GM03348 (cell line): ENCODE results near the gene EP400.
"Not testable (repeated sequence)": the region's sequence is repeated elsewhere in the genome, so short reads cannot be mapped to it uniquely, and the experiment has no call there.

ENCODE experiments used
- DNase-seq: peaks from one replicate; pipeline ENCODE4 v3.0.0; 2012; ENCODE audit warnings: low spot score

The EP400 gene

GRCh38 chr12:132045751-132046150 is 96.0 kb downstream of the EP400 start:
- no peak for DNase-seq

GRCh38 chr12:132046561-132046960 is 96.8 kb downstream of the EP400 start:
- DNase-seq: peak; percentile 68

- not testable (repeated sequence) for DNase-seq
Measured at GRCh38 chr12:132047630-132048029, 97.9 kb downstream of the EP400 start.

GRCh38 chr12:132049442-132049841 is 99.7 kb downstream of the EP400 start:
- DNase-seq: no peak

DNA sequence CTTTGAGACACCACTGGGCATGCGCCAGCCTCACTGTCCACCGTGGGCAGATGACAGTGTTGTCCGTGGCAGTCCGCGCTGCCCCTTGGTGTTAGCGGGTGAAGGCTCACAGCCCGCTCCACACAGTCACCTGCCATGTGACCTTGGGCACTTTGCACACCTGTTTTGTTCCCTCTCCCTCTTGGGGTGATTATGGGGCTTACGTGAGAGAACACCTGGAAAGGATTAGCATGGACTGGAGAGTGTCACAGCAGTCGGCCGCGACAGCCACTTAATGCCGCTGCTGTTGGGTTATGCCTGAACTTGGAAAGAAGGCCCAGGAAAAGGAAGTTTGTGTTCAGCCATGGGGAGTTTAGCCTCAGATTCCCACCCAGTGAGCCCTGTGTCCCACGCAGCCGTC is 100.1 kb downstream of the EP400 start:
- DNase-seq: no peak

DNA sequence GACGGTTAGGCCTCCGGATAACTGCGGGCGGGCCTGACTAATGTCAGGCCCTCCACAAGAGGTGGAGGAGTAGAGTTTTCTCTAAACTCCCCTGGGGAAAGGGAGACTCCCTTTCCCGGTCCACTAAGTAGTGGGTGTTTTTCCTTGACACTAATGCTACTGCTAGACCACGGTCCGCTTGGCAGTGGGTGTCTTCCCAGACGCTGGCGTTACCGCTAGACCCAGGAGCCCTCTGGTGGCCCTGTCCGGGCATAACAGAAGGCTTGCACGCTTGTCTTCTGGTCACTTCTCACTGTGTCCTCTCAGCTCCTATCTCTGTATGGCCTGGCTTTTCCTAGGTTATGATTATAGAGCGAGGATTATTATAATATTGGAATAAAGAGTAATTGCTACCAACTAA is 102.0 kb downstream of the EP400 start:
- not testable (repeated sequence) for DNase-seq

DNA sequence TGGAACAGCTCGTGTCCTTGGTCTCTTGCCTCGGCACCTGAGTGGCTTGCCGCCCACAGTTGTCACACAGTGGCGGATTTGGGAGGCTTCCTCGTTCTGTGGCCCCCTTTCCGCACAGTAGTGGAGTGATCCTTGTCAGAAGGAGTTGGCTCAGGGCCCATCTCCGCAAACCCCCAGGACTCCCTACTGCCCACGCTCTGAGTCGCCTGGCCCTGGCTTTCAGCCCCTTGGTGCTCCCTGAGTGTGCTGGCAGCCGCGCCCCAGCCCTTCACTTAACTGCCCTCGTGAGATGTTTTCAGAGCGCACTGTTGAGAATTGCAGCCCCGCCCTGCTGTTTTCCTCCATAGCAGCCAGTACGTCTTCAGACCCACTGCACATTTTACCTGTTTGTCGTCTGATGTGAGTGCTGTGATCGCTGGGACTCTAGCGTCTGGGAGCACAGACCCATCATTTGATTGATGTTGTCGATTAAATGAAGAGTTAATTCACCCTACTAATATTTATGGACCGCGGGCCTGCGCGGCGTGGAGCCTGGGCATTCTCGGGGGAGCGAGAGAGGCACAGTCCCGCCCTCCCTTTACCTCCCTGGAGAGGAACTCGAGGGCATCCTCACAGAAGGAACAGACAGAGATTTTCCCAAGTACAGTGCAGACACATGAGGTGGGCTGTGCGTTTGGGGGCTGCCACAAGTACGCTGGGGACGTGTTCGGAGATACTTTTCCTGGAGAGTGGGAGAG is 102.6 kb downstream of the EP400 start:
- no peak for DNase-seq

DNA sequence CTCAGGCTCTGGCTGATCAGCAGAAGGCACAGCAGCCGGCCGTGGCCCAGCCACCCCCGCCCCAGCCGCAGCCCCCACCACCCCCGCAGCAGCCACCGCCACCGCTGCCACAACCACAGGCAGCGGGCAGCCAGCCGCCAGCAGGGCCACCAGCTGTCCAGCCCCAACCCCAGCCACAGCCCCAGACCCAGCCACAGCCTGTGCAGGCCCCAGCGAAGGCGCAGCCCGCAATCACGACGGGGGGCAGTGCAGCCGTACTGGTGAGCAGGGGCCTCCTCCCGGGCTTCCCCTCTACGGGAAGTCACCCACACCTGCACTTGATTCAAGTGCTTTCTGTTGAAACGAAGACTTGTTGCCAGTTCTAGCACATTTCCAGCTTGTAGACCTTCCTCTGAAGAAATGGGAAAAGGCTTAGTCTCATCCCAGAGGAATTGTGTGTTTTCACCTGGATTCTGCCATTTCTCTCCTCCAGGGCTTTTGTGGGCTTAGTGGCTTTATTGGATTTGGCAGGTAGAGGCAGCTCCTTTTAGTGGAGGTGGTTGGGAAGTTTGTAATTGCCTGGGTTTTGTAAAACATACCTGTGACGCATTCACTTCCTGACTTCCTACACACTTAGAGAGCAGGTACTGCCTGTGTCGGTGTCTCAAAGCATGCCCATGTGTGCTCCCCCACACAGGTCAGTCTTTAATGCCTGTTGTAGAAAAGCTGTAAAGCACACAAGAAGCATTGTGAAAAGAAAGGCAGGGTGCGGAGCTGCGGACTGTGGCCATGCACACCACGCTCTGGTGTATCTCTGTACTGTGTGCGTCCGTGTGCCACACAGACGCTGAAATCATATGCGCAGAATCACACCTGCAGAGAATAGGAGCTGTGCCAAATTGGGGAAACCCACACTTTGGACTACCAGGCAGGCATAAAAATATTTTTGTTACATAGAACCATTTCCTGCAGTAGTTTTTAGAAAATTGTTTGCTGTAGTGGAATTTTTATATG is 103.9 kb downstream of the EP400 start:
- DNase-seq: no peak

DNA sequence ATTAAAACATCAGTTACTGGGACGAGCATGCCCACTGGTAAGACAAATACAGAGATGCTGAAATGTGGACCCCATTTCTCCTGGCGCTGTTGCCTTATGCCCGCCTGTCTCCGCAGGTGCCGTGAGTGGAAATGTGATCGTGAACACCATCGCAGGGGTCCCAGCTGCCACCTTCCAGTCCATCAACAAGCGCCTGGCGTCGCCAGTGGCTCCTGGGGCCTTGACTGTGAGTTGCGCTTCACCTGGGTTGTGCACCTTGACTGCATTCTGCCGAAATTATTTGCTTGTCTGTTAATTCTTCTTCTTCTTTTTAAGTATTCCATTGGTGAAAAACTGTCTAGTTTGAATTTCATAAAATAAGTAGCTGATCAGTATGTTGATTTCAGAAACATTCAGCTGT is 105.2 kb downstream of the EP400 start:
- no peak for DNase-seq

DNA sequence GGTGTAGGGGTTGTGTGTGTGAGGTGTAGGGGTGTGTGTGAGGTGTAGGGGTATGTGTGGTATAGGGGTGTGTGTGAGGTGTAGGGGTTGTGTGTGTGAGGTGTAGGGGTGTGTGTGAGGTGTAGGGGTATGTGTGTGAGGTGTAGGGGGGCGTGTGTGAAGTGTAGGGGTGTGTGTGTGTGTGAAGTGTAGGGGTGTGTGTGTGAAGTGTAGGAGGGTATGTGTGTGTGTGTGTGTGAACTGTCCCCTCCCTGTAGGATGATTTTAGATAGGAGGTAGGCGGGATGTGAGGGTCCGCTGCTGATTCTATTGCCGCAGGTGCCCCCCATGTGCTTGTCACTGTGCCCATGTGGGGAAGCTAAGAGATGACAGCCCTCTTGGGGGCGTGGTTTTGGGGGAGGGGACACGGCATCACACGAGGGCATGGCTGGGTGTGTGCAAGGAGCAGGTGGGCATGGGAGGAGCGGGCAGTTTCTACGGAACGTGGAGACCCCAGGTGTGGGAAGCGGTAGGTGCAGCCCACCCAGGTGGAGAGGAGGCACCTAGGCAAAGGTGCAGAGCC is 105.9 kb downstream of the EP400 start:
- no peak for DNase-seq

DNA sequence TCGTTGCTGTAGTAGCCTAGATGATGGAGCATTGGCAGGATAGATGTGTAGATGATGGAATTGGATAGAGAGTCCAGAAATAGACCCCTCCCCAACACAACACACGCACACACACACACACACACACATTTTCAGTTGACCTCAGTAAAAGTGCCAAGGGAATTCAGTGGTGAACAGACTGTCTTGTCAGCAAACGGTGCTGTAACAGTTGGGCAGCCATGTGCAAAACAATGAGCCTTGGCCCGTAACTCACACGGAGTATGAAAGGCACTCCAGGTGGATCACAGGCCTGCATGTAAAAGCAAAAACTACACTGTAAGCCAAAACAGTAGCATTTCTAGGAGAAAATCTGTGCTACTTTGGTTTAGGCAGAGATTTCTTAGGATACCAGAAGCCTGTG is 106.6 kb downstream of the EP400 start:
- no peak for DNase-seq

DNA sequence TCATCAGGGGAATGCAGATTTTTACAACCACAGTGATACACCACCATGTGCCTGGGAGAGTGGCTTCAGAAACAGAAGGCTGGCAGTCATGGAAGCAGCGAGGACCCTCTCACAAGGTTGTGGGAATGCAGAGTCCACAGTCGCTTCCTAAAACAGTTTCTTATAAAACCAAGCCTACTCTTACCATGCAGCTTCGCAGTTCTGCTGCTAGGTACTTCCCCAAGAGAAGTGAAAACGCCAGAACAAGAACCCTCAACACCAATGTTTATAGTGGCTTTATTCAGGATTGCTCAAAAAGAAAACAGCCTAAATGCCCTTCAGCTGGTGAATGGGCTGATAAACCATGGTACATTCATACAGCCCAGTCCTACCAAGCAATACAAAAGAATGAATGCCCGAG is 107.2 kb downstream of the EP400 start:
- DNase-seq: no peak

DNA sequence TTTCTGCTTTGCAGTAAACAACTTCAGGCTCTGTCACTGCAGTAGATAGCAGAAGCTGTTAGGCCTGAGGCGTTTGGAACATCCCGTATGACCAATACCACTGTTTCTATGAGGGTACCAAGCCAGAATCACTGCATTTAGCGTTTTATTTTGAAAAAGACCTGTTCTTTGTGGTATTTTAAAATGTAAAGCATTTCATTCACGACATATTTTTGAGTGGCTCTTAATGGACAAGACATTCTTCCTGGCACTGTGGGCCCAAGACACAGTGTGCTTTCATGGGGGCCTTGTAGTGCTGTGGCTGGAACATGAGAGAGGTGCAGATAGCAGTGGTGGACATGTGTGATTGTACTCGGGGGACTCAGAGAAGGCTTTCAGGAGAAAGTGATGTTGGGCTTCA is 107.9 kb downstream of the EP400 start:
- DNase-seq: no peak

- no peak for DNase-seq
Measured at GRCh38 chr12:132061197-132061596, 111.5 kb downstream of the EP400 start.

GRCh38 chr12:132061641-132062430 is 112.1 kb downstream of the EP400 start:
- DNase-seq: no peak

DNA sequence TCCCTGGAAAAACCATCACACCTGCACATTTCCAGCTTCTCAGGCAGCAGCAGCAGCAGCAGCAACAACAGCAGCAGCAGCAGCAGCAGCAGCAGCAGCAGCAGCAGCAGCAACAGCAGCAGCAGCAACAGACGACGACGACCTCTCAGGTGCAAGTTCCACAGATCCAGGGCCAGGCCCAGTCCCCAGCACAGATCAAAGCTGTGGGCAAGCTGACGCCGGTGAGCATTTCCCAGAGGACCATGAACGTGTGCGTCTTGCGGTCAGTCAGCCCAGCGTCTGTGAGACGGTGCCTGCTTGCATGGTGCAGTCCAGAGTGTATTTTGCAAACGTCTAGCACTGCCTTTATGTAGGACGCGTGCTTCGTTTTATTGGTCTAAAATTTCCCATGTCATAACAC is 112.7 kb downstream of the EP400 start:
- no peak for DNase-seq

DNA sequence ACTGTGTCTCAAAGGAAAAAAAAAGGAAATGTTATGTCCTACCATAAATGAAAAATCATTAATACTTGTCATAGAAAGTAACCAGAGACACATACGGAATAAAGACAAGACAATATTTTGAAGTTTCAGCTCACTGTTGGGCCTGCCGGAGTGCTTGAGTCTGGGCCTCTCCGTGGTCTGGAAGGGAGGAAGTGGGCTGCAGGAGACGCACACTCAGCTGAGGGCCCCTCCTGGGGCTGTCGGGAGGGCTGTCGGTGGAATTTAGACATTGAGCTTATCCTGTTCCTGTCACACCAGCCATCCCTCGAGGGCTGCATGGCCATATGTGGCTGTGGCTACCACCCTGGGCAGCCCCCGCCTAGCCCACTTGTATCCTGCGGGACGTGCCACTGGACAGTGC is 113.7 kb downstream of the EP400 start:
- no peak for DNase-seq

DNA sequence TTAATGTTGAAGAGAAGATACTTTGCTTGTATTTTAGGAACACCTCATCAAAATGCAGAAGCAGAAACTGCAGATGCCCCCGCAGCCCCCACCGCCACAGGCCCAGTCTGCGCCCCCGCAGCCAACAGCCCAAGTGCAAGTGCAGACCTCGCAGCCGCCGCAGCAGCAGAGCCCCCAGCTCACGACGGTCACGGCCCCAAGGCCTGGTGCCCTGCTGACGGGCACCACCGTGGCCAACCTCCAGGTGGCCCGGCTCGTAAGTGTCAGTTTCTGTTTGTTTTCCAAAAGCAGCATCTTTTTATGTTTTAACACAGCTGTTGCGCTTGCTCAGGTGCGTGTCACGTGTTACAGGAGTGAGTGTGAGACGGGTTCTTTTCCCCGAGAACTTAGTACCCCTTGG is 114.9 kb downstream of the EP400 start:
- DNase-seq: no peak

DNA sequence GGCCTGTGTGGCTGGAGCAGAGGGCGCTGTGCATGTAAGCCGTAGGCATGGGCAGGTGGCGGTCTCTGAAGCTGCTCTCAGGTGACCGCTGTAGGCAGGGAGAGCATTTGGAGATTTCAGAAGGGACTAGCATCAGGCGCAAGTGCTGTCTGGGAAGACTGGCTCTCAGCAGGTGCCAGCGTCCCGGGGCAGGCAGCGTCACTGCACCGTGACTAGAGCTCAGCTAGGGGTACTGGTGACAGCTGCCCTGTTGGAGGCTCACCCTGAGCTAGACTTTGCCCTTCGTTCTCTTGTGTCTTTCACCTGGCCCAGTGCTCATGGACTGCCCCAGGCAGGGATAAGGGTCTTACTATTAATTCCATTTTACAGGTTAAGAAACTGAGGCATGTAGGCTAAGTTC is 115.5 kb downstream of the EP400 start:
- no peak for DNase-seq

DNA sequence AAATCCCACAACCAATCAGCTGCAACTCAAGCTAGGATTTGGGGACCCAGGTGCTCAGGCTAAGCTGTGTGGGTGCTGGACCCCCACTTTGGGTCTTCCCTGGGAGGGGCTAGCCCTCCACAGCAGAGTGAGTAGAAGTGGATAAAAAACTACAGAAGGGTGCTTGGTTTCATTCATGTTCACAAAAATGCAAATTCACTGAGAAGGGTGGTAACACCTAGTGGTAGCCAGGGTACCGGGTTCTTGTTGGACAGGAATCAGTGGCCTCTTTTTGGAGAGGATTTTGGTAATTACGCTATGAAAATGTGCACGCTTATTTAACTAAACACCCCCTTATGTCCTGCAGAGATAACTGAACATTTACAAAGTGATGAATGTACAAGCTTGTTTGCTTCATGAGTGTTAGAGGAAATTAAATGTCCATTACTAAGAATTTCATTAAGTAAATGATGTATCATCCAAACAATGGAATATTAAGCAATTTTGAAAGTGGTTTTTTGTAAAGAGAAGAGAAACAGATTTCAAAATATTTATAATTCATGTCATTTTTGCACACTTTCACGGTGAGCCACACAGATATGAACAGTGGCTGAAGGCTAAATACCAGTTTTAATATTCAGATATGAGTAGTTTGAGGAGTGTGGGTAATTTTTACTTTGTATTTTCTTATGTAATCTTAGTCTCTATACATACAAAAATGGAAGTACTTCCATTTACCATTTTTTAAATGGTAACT is 116.0 kb downstream of the EP400 start:
- DNase-seq: no peak

DNA sequence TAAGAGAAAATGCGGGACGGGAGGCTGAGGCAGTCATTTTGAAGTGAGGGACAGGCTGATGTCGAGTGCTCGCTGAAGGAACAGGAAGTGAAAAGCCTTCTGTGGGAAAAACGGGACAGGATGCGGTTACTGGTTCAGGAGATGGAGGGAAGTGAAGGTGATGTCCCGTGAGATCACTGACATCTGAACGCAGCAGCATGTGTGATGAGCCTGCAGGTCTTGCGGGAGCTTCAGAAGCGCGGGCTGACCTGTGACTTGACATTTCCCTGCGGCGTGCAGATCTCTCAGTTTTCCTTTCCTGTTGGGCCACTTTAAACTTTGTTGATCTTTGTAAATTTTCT is 116.6 kb downstream of the EP400 start:
- DNase-seq: no peak

DNA sequence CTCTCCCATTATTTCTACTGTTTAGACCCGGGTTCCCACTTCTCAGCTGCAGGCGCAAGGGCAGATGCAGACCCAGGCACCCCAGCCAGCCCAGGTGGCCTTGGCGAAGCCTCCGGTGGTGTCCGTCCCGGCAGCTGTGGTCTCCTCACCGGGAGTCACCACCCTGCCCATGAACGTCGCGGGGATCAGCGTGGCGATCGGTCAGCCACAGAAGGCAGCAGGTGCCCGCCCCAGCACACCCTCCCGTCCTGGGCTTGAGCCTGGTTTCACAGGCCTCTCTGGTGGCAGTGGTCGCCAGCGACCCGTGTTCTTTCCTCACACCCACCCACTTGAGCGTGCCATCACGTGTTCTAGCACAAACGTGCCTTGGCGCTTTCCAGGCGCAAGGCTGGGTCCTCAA is 117.0 kb downstream of the EP400 start:
- no peak for DNase-seq
